CD4-positive, alpha-beta T cell treated with Interleukin-21 for 1 hour (primary cell): ENCODE data around the gene GYS1.
A peak's percentile ranks its signal among the peaks of the same experiment; 100 is the strongest.

Experiments used
- DNase-seq: peaks from one replicate; pipeline ENCODE4 v3.0.0-alpha.2; 2020

GYS1 gene

GRCh38 chr19:49017666-49018351 is 24.7 kb upstream of the GYS1 start:
- peak; percentile 73 for DNase-seq

DNA sequence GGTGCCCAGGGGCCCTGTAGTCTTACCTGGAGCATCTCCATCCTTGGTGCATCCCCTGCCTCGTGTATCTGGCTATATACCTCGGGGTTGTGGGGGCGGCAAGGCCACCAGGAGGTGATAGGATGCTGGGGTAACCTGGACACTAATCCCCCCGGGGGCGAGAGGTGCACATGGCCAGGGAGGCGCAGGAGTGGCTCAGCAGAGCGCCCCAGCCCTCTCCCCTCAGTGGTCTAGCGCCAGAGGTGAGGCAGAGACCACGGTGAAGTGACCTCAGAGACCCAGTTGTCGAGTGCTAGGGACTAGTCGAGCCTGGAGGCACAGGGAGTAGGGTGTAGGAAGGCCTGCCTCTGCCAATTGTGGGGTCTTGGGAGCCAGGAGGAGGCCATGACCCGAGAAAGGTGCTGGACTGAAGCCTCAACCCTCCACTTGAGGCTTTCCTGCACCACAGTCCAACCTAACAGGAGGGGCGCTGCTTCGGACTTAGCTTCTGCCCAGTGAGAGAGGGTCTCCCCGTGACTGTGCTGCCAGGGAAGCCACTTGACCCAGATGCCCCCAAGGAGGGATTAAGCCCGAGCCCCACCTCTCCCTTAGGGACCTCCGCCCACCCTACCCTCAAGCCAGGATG is 24.0 kb upstream of the GYS1 start, which contains the start of gene LHB:
Gene LHB (minus strand): TSS at position 51 of the 625 bp plus-strand sequence. CDS start 10 bp downstream, at position 41.
- DNase-seq = no peak

DNA sequence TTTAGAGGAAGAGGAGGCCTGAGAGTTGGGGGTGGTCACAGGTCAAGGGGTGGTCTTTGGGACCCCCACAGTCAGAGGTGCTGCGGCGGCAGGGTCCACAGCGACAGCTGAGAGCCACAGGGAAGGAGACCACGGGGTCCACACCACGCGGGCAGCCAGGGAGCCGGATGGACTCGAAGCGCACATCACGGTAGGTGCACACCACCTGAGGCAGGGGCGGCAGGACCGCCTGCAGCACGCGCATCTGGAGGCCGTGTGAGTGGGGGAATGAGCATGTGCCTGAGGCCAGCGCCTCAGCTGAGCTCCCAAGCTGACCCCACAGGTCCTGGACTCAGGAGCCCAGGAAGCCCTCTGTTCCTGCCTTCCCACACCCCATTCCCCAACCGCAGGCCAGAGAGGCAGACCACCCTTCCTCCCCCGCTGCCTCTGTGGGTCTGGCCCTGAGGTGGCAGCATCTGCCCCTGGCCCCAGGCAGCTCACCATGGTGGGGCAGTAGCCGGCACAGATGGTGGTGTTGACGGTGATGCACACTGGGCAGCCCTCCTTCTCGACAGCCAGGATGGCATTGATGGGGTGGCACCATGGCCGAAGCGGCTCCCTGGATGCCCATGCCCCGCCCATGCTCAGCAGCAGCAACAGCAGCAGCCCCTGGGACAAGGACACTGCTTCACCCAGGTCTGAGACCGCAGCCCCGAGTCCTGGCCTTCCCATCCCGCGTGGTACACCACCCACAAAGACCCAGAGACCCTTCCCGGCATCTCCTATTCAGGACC is 23.1 kb upstream of the GYS1 start:
- DNase-seq = no peak

GRCh38 chr19:49014870-49015255 is 21.8 kb upstream of the GYS1 start:
- DNase-seq = no peak

- no peak for DNase-seq
Measured at GRCh38 chr19:49014123-49014869, 21.2 kb upstream of the GYS1 start.

DNA sequence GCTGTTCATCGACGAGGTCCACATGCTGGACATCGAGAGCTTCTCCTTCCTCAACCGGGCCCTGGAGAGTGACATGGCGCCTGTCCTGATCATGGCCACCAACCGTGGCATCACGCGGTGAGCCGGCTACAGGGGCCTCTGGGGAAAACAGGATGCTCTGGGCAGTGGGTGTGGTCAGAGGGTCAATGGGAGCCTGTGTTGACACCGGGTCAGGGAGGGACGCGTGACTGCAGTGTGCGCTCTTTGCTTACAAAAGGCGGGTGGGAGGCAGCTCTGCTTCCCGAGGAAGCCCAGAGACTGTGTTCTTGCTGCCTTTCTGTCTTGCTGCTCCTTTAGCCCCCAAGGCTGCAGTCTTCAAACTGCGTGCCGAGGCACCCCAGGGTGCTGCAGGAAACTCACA is 18.1 kb upstream of the GYS1 start:
- DNase-seq = no peak

DNA sequence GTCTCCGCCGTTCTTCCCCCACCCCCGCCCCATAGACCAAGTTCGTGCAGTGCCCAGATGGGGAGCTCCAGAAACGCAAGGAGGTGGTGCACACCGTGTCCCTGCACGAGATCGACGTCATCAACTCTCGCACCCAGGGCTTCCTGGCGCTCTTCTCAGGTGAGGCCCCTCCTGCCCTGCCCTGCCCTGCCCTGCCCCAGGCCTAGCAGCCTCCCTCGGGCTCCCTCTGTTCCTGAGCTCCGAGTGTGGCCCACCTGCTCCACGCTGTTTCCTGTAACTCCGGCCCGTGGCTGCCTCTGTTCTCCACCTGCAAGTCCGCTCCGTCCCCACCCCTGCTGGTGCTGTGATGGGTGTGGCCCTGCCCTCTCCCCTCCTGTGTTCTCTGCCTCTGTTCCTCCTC is 17.3 kb upstream of the GYS1 start:
- no peak for DNase-seq

GRCh38 chr19:49009828-49010227 is 16.7 kb upstream of the GYS1 start:
- no peak for DNase-seq

DNA sequence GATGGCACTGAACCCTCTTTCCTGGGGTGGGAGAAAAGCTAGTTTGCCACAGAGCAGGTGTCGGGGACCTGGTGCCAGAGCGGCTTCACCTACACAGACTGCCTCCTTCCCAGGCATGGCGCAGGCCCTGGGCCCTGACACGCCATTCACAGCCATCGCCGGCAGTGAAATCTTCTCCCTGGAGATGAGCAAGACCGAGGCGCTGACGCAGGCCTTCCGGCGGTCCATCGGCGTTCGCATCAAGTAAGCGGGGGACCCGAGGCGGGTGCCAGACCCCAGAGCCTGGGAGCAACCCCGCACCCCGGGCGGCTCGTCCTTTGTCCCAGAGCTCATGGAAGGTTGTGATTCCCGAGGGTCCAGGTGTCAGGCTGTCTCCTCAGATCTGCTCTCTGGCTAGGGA is 13.8 kb upstream of the GYS1 start:
- DNase-seq = no peak

GRCh38 chr19:49004964-49005614 is 12.0 kb upstream of the GYS1 start:
- no peak for DNase-seq

GRCh38 chr19:49004133-49004532 is 11.0 kb upstream of the GYS1 start:
- DNase-seq = no peak

- peak; percentile 77 for DNase-seq
Measured at GRCh38 chr19:48999481-49000325, 6.6 kb upstream of the GYS1 start.

- DNase-seq = peak; percentile 53
Measured at GRCh38 chr19:48997972-48998371, 4.9 kb upstream of the GYS1 start.

DNA sequence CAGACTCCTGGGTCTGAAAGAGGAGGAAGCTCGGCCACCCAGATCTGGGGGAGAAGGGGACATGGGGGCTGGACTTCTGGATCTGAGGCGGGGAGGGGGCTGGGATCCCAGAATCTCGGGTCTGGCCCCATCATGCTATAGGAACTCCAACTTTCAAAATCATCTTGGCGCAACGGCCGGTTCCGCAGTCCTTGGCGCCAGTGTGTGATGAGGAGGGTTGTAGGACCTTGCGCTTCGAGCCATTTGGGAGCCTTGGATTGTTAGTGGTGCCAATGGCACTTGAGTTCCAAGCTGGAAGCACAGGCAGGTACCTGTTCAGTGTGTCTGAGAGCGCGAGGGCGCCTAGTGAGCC is 902 bp upstream of the GYS1 start:
- no peak for DNase-seq

DNA sequence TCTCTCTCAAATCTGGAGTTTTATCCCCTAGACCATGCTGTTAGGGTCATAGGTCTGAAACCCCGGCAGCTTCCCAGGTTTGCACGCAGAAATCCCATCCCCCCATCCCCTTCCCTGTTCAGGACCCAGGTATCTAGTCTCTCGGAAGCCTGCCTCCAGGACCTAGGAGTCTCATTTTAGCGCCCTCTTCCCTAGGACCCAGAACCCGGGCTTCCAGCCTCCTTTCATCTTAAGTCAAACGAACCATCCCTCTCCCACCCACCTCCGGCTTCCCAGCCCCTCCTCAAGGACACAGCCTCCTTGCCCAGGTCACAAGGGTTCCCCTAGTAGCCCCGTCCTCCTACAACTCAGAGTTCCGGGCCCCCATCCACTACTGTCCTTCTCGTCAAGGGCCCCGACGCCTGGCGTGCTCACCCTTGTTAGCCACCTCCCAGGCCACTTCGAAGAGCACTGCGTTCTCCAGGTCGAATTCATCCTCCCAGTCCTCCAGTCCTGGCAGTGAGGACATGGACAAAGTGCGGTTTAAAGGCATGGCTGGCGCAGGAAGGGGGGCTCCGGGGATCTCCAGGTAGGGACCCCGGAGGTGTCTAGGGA is 431 bp downstream of the GYS1 start:
- no peak for DNase-seq

DNA sequence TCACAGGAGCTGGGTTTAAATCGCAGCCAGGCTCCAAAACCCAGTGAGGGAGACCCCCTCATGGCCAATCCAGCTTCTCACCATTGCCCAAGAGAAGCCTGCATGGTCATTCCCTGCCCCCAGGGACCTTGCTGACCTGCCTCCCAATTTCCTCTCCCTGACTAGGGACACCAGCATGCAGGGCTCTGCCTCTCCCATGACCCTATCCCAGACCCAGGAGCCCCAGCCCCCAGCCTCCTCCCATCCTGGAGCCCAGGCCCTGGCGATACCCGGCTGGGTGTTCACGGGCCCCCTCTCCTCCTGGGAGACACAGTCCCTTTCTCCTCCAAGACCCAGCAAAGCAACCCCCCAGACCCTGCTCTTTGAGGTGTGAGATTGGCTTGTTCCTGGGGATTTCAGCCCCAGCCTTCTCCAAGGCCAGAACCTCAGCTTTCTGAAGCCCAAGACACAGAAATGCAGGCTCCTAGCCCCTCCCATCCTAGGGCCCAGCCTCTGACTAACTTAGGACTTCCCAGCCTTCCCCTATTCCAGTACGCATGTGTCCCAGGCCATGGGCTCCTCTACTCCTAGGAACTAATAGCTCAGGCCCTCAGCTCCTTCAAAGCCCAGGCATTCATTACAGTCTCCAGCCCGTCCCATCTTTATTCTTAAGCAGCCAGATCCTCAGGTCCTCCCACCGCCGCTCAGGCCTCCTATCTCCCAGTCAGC is 1.1 kb downstream of the GYS1 start:
- DNase-seq = no peak

- no peak for DNase-seq
Measured at GRCh38 chr19:48991011-48991609, 2.0 kb downstream of the GYS1 start.

DNA sequence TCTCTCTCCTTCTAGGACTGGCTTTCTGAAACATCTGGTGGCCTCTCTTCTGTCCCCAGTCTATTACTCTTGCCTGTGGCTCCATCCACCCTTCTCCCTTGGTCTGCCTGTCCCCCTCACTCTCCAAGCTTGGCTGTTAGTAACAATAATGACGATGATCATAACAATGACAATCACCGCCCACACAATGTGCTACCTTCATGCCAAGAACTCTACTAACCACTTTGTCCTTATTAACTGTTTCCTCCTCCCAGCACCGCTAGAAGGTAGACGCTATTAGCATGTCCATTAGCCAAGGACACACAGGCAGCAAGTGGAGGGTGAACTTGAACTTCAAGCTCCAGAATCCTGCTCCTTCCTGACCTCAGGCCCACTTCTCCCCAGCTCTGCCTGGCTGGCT is 2.7 kb downstream of the GYS1 start:
- DNase-seq = no peak

GRCh38 chr19:48989701-48990291 is 3.3 kb downstream of the GYS1 start:
- no peak for DNase-seq

DNA sequence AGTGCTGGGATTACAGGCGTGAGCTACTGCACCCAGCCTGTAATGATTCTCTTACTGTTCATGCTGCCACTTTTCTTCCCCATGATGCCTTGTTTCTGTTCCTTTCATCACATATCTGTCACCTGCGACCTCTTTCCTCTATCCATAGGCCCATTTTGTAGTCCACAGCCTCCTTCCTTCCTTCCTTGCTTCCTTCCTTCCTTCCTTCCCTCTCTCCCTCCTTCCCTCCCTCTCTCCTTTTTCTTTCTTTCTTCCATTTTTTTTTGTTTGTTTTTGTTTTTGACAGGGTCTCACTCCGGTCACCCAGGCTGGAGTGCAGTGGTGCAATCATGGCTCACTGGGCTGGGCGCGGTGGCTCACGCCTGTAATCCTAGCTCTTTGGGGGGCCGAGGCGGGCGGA is 4.2 kb downstream of the GYS1 start:
- no peak for DNase-seq
